Measurements from ENCODE around the gene CDH1.

Gene CDH1

GRCh38 chr16:68732741-68733399, 4.2 kb upstream of the CDH1 start:
- no peak for DNase-seq

GRCh38 chr16:68733570-68733969, 3.5 kb upstream of the CDH1 start:
- DNase-seq: no peak

GRCh38 chr16:68734782-68735181, 2.3 kb upstream of the CDH1 start:
- DNase-seq: no peak

- no peak for DNase-seq
These were observed 531 bp upstream of the CDH1 start for GRCh38 chr16:68736561-68736960.

- DNase-seq: no peak
These were observed 888 bp downstream of the CDH1 start for GRCh38 chr16:68737730-68738629.

- no peak for DNase-seq
These were observed 3.0 kb downstream of the CDH1 start for GRCh38 chr16:68739964-68740627.

- no peak for DNase-seq
These were observed 3.7 kb downstream of the CDH1 start for GRCh38 chr16:68740628-68741346.

GRCh38 chr16:68743664-68744063, 6.6 kb downstream of the CDH1 start:
- no peak for DNase-seq

- no peak for DNase-seq
These were observed 7.7 kb downstream of the CDH1 start for GRCh38 chr16:68744744-68745280.

GRCh38 chr16:68746951-68747350, 9.9 kb downstream of the CDH1 start:
- DNase-seq: no peak

- DNase-seq: no peak
These were observed 12.3 kb downstream of the CDH1 start for GRCh38 chr16:68749432-68749831.

GRCh38 chr16:68750193-68750695, 13.2 kb downstream of the CDH1 start:
- no peak for DNase-seq

- DNase-seq: no peak
These were observed 14.1 kb downstream of the CDH1 start for GRCh38 chr16:68751160-68751559.

GRCh38 chr16:68752602-68753001, 15.5 kb downstream of the CDH1 start:
- DNase-seq: no peak

GRCh38 chr16:68754084-68754792, 17.1 kb downstream of the CDH1 start:
- no peak for DNase-seq

GRCh38 chr16:68756239-68756915, 19.3 kb downstream of the CDH1 start:
- DNase-seq: no peak

- DNase-seq: no peak
These were observed 20.5 kb downstream of the CDH1 start for GRCh38 chr16:68757625-68757935.

- no peak for DNase-seq
These were observed 22.0 kb downstream of the CDH1 start for GRCh38 chr16:68759062-68759461.

- DNase-seq: no peak
These were observed 23.7 kb downstream of the CDH1 start for GRCh38 chr16:68760671-68761275.

- DNase-seq: no peak
These were observed 26.1 kb downstream of the CDH1 start for GRCh38 chr16:68762996-68763756.

All from right forelimb (tissue), 1 donor.